ENCODE data around the gene CLEC18C.
"Not testable (repeated sequence)": the region's sequence is repeated elsewhere in the genome, so short reads cannot be mapped to it uniquely, and the experiment has no call there.

DNA sequence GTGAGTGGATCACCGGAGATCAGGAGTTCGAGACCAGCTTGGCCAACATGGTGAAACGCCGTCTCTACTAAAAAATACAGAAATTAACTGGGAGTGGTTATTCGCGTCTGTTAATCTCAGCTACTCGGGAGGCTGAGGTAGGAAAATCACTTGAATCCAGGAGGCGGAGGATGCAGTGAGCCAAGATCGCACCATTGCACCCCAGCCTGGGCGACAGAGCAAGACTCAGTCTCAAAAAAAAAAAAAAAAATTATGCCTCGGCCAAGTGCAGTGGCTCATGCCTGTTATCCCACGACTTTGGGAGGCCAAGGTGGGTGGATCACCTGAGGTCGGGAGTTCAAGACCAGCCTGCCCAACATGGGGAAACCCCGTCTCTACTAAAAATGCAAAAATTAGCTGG, 49.8 kb upstream of the CLEC18C start:
- not testable (repeated sequence) for TF ChIP-seq CTCF (IDR thresholded peaks at IDR 0.05); ATF2 (CRISPR knock-in tag; IDR thresholded peaks at IDR 0.05; ENCODE audit: borderline replicate concordance, low read depth); FOXP1 (CRISPR knock-in tag; IDR thresholded peaks at IDR 0.05; ENCODE audit: borderline replicate concordance); ZBTB43 (CRISPR knock-in tag; IDR thresholded peaks at IDR 0.05); E2F4 (CRISPR knock-in tag; IDR thresholded peaks at IDR 0.05; ENCODE audit: borderline replicate concordance, low read depth); NFYB (CRISPR knock-in tag; conservative IDR thresholded peaks at IDR 0.05; ENCODE audit: low read depth); NR2C2 (CRISPR knock-in tag; IDR thresholded peaks at IDR 0.05); CBFB (CRISPR knock-in tag; IDR thresholded peaks at IDR 0.05; ENCODE audit: low read depth); OVOL2 (CRISPR knock-in tag; IDR thresholded peaks at IDR 0.05; ENCODE audit: borderline replicate concordance); JUN (CRISPR knock-in tag; IDR thresholded peaks at IDR 0.05)
- TF ChIP-seq, protein P1, sequence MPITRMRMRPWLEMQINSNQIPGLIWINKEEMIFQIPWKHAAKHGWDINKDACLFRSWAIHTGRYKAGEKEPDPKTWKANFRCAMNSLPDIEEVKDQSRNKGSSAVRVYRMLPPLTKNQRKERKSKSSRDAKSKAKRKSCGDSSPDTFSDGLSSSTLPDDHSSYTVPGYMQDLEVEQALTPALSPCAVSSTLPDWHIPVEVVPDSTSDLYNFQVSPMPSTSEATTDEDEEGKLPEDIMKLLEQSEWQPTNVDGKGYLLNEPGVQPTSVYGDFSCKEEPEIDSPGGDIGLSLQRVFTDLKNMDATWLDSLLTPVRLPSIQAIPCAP (CRISPR knock-in tag; IDR thresholded peaks at IDR 0.05), result not testable (repeated sequence)
- TF ChIP-seq, protein P2, sequence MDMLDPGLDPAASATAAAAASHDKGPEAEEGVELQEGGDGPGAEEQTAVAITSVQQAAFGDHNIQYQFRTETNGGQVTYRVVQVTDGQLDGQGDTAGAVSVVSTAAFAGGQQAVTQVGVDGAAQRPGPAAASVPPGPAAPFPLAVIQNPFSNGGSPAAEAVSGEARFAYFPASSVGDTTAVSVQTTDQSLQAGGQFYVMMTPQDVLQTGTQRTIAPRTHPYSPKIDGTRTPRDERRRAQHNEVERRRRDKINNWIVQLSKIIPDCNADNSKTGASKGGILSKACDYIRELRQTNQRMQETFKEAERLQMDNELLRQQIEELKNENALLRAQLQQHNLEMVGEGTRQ (CRISPR knock-in tag; IDR thresholded peaks at IDR 0.05), result not testable (repeated sequence)
